Stimulated activated CD4-positive, alpha-beta T cell treated with anti-CD3 and anti-CD28 coated beads, Interleukin-1b, Interleukin-23, amount 100 ng/mL, for 4 hours (primary cell): Measurements from ENCODE around the gene RASA3.

Experiments
- DNase-seq, 2 donors: peaks; one replicate each; pipeline ENCODE4 v3.0.0-alpha.2; 2020; ENCODE audit warnings: low read depth in 2 of 2

RASA3 gene

DNA sequence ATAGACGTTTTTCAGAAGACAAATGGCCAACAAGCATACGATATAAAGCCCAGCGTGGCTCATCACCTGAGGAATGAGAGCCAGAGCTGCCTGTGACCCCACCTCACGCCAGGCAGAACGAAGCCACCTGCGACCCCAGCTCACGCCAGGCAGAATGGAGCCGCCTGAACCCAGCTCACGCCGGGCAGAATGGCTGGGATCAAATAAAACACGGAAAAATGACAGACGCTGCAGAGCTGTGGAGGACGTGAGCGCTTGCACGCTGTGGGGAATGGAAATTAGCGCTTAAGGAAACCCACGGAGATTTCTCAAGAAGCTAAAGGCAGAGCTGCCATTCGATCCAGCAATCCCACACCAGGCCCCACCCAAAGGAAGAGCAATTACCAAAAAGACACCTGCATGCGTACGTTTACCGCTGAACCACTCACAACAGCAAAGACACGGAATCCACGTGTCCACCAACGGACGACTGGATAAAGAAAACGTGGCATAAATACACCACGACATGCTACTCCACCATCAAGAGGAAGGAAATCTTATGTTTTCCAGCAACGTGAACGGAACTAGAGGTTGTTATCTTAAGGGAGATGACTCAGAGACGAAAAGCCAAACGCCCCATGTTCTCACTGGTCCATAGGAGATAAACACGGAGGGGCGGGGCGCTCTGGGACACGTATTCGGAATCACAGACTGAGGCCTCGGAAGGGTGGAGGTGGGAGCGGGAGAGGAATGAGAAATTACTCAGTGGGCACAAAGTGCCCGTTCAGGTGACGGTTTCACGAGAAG lies 127.8 kb downstream of the RASA3 start:
- no peak for DNase-seq

DNA sequence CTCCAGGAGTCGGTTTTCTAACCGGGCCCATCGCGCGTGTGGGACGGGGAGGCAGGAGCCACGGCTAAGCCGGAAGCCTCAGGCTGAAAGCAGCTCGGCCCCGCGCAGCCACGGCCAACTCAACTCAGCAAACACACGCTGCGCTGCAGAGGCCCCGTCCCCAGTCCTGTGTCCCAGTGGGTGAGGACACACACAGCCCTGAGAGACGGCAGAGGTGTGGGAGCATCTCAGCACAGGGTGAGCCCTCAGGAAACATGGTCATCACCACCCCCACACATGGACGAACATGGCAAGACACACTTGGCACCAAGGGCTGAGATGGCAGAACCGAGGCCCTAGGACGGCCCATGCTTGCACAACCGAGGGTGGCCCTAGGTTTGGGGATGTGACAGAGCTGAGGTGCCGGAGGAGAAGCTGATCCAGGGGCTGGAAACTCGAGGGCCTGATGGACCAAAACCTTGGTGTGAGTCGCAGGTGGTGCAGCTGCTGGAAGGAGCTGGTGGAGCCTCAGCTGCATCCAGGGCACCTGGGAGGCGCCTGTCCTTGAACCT lies 129.6 kb downstream of the RASA3 start:
- DNase-seq = no peak

DNA sequence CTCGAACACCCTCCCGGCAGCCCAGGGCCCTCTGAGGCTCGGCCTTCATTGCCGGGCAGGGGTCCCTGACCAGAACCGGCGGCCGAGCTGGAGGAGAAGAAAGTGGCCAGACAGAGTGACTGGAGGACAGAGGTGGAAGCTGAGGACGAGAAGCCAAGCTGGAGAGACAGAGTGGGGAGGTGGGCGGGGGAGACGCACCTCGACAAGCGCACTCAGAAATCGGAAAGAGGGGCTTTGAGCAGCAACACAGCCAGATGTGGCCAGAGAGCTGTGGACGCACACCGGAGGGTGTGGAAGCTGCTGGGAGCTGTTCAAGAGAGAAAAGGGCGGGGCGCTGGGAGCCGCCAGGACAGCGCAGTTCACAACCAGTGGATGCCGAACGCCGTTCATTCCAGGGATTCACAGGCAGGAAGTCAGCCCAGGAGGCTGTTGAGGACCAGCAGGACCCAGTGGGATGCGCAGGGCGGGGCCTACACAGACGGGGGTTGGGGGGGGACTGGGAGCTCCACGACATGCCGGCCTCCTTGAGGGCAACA lies 130.3 kb downstream of the RASA3 start:
- DNase-seq = no peak

DNA sequence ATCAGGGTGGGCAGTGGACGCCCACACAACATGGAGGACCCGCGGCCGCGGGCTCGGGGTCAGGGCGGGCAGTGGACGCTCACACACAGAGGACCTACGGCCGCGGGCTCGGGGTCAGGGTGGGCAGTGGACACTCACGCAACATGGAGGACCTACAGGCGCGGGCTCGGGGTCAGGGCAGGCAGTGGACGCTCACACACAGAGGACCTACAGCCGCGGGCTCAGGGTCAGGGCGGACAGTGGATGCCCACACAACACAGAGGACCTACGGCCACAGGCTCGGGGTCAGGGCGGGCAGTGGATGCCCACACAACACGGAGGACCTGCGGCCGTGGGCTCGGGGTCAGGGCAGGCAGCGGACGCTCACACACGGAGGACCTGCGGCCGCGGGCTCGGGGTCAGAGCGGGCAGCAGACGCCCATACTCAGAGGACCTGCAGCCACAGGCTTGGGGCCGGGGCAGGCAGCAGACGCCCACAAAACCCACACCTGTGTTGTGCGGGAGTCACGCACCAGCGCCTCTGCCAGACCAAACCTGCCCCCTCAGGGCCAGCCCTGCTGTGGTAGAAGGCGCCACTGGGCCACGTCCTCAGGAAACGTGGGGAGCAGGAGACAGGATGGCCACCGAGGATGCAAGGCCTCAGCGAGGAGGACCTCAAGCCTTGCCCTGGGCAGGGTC lies 131.0 kb downstream of the RASA3 start:
- DNase-seq = no peak

DNA sequence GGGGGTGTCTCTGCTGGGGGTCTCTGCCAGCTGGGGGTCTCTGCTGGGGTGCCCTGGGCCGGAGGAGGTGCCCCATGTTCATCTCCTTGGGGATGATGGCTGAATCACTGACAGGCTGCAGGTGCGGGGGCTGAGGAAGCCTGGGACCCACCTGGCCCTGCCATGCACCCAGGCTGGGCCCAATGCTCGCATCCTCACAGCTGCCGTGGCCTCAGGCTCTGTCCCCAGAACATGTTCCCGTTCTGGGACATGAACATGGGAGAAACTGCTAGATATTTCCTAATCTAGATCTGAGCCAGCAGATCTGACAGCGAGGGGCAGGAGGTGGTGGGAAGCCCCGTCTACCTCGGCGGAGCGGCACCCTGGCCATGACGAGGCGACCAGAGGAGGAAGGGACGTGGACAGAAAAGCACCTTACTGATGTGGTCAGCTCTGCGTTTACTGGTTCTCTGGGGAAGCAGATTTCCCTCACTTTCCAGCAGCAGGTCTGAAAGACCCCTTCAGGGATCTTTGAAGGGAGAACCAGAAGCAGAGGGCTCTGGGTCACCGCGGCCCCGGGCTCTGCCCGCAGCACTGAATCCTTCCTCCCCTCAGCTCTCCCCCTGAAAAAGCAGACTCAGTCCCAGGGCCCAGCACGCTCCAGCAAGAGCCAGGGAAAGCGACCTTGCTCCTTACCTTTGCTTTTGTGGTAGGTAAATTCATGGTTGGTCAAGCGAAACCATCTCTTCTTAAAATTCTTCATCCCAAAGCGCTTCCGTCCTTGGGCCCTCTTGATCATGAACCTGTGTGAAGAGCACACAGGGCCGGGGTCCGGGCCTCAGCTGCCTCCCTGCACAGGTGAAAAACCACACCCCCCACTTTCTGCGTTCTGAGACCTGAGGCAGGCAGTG lies 132.0 kb downstream of the RASA3 start:
- no peak for DNase-seq

DNA sequence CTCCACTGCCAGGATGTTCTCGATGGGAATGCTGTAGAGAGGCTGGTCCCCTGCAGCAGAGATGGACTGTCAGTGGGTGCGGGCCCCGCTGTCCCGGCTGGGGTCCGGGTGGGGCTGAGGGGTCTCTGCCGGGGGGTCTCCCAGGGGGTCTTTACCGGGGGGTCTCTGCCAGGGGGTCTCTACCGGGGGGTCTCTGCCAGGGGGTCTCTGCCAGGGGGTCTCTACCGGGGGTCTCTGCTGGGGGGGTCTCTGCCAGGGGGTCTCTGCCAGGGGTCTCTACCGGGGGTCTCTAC lies 132.9 kb downstream of the RASA3 start:
- no peak for DNase-seq

DNA sequence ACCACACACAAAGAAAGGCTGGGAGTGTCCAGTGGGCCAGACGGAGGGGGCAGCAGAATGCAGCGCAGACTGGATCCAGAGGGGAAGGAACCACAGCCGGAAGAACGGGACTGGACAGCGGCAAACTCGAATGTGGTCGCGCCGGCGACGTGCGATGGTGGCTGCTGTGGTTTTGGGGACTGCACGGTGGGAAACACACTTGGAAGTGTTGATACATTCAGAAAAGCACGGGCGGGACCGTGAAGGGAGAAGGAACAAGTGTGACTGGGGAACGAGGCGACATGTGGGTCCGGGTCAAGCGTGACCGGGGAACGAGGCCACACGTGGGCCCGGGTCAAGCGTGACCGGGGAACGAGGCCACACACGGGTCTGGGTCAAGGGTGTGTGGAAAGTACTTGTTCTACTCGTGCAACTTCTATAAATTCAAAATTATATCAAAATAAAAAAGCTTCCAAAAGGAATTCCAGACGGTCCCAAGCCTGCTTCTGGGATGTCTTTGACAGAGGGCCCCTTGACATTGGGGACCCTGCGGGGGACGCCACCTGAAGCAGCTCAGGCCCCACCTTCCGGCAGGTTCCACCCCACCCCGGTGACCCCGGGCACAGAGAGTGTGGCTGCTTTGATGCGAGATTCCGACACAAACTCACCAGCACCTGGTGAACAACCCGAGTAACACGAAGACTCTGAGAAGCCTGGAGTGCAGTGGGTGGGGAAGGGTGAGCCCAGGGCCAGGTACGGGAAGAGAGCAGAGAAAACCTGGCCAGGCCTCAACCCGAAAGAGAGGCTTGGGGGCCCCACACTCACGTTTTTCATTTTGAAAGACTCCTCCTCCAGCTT lies 133.4 kb downstream of the RASA3 start:
- no peak for DNase-seq

DNA sequence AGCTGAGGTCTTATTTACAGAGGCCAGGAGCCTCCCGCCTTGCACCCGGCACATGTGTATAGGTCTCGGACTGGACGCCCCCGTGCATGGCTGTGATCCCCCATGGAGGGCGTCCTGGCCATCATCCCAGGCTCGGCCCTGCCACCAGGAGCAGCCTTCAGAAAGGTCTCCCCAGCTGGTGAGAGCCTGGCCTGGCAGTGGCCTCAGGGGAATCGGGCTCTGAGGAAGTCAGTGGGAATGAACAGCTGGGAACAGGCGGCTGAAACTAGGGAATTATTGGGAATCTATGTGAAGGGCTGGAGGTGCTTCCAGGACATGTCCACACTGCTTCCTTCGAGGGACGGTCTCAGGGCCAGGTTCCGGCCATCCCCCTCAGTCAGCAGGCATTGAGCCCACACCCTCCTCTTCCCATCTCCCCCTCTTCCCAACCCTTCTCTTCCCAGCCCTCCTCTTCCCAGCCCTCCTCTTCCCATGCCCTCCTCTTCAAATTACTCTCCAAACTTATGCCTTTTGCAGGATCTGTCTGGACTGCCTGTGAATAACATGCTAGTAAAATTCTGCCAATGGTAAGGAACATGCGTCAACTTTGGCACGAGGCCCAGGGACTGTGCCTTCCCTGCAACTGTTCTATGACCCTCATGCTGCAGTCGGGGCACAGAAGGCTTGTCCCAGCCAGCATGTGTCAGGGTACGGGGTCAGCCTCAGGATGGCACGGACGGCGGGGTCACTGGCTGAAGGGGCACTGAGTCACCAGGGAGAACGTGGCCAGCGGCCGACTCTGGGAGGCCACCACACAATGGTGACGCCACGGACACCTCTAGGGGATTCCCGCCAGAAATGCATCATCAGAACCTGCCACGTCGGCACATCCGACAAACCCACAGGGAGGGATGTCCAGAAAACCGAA lies 134.3 kb downstream of the RASA3 start:
- DNase-seq = no peak

DNA sequence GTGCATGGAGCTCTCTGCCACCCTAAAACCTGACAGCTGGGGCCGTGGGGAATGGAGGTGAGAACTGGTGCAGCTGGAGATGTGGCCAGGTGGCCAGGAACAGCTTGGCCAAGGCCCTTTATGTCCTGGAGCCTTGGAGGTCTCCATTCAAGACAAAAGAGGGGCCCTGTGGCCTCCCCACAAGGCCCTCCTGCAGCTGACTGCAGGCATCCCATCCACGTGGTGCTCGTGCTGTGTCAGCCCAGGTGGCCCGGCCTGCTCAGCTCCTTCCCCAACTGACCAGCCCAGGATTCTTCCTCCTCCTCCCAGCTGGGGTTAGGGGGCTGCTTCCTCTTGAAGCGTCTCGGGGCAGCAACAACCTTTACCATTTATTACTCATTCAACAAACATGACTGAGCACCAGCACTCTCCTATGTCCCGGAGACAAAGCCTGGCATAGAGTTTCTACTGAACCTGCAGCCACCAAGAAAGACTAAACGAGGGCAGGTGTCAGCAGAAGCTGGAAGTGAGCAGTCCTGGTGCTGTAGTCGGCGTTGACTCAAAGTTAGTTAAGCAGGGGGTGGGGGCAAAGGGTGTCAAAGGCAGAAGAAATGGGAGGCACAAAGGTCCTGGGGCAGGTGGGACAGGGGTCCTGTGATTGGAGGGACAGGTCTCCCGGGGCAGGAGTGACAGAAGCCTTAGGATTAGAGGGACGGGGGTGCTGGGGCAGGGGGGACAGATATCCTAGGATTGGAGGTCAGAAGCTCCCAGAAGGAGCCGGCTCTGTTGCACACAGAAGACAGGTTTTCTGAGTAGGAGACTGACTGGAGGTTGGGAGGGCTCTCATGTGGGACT lies 135.3 kb downstream of the RASA3 start:
- no peak for DNase-seq

DNA sequence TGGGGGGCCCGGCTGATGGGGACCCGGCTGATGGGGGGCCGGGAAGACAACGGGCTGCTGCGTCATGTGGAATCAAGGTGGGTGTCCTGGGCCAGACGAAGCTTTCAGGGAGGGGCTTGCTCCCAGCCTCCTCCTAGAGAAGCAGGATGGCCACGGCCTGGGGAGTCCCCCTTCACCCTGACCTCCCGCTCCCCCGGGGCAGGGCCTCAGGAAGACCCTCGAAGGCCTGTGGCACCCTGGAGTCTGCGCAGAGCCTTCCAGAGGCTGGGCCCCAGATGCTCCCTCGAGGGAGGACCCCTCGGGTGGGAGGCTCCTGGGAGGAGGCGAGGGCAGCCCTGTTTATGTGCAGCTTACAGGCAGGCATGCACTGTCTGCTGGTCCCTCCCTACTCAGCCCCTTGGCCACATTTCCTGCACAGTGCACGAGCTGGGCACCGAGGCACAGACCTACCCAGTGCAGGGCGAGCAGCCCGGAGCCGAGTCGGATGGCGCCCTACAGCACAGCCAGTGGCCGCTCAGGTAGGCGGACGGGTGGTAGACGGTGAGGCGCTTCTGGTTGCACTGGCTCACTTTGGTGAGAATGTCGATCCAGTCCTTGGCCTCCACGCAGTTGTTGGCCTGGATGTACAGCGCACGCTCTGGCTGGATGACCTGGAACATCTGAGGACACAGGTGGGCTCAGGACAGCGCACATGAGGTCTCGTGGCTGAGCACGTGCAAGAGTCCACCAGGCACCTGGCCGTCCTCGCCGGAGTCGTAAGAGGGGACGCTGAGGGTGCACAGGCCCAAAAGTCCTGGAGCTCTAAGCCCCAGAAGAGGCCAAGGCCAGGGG lies 136.1 kb downstream of the RASA3 start:
- no peak for DNase-seq

DNA sequence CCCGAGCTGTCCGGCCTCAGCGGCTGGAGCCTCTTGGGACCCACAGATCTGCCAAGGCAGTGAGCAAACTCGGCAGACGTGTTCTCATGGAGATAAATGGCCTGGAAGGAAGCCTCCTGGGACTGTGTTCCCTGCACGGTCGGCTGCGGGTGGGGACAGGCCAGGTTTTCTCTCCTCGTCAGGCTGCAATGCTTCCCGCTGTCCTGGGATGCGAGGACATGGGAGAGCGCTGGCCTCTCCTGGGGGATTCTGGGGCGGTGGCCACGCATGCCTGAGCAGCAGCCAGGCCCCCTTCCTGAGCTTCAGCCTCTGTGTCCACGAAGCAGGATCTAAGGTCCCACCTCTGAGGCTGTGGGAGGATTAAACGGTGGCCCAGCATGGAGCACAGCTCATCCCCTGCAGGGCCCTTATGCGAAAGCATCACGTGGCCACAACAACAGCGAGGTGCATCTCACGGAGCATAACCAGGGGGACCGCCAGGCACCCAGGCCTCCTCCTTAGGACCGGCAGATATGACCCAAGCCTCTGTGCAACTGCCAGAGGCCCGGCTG lies 137.3 kb downstream of the RASA3 start:
- DNase-seq = no peak

DNA sequence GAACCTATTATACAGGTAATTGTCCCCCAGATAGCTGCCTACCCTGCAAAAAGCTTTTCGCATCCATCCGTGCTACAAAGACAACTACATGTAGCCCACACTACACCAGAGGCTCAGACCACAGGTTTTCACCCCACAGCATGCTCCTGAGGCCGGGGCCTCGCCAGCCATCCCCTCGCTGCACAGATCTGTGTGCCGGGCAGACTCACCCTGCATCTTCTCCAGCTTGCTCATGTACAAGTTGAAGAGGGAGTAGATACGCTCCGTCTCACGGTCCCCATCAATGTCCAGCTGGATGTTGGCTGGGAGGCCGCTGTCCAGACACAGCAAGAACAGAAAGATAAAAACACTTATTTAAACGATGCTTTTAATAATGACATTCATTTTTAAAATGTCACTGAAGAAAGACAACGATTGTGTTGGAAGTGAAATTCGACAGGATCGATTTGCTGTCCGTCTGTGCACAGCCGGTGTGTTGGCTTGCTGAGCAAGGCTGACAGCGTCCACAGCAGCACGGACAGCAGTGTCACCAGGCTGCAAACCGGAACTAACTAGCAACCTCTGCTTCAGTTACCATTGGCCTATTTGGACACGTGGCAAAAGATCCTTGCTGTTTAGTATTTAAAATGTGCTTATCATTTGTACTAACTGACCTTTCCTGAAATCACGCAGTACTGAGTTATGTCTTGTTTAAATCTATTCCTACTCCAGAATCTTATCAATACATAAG lies 140.0 kb downstream of the RASA3 start:
- no peak for DNase-seq

DNA sequence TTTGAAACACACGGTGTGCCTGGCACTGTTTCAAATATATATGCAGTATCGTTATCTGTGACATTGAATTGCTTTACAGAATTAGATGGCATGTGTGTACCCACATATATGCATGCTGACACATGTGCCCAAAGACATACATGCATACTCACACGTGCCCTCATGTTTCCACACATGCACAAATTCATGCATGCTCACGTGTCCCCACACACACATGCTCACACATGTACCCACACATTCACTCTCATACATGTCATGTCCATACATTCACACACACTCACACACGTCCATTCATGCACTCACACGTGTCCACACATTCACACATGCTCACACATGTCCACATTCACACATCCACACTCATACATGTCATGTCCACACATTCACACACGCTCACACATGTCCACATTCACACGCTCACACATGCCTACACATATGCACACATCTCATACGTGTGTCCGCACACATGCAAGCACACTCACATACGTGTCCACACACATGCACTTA lies 140.7 kb downstream of the RASA3 start:
- DNase-seq = no peak

DNA sequence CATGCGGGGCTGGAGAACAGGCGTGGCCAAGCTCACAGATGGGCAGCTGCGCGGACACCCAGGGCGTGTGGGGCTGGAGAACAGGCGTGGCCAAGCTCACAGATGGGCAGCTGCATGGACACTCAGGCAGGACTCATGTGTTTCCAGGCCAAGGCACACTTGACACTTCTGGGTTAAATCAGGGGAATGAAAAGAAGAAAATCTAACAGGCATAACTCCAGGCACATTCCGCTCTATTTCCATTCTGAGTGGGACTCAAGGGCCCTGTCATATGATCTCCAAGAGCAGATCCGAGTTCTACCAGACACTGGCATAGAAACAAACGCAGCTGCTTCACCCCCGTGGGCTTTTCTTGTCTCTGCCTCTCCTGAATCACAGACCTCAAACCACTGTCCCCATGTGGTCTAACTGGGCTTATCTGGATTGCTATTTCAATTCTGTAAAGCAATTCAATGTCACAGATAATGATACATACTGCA lies 141.2 kb downstream of the RASA3 start:
- no peak for DNase-seq

DNA sequence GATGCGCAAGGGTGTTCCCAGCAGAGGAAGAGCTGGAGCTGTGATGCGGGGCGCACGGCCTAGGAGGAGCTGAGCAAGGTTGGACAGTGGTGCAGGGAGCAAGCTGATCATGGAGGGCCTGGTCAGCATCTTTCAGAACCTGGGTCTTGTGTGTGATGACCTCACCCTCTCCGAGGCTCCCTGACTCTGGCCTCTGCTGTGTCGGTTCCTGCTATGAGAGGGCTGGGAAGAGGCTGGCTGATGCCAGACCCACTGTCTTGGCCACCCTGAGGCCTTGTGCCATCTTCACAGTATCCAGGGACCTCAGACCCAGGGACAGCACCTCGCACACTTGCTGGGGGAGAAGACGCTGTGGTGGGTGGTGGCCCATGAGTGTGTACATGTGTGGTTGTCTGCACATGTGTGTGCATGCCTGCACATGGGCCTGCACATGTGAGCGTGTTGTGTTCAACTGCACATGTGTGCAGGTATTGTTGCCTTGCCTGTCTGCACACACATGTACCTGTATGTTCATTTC lies 142.0 kb downstream of the RASA3 start:
- DNase-seq = no peak

DNA sequence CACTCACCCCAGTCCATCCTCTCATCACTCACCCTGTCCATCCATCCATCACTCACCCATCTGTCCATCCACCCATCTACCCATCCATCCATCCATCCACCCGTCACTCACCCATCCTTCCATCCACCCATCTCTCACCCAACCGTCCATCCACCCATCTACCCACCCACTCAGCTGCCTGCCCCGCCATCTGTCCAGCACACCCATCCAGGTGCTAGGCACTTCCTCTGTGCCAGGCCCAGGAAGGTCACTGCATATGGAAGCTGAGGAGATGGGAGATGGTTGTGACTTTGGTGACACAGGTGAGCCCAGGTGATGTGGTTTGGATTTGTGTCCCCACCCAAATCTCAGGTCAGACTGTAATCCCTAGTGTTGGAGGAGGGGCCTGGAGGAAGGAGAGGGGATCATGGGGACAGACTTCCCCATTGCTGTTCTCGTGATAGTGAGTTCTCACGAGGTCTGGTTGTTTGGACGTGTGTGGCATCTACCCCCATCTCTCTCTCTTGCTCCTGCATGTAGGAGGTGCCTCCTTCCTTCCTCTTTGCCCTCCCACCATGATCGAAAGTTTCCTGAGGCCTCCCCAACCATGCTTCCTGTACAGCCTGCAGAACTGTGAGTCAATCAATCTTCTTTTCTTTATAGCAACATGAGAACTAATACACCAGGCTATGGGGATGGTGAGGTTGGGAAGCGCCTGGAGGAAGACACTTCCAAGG lies 142.7 kb downstream of the RASA3 start:
- no peak for DNase-seq
